Endothelial cell of umbilical vein (primary cell): Measurements from ENCODE around the gene CABLES1. TPM values are rescaled to one million over a fixed set of nuclear protein-coding genes. Genes with fewer than 3 reads are reported as not detected.

Experiments
- BruUV-seq: library from RNA; stranded (reverse); fragments of 400-500 nt; replicated peaks from 2 replicates; lab custom pipeline; 2021; lab: Mats Ljungman, UMichigan
- CTCF ChIA-PET: fragments of 300-600, 350-600 bp; sonication (Branson Sonifier 250); formaldehyde crosslinking; loops from one replicate; lab custom pipeline; 2021; ENCODE audit warnings: antibody characterized with exemption, inconsistent platforms; lab: Charles Lee
- POLR2A ChIA-PET: fragments of 300-600, 350-600 bp; sonication (Branson Sonifier 250); formaldehyde crosslinking; loops from one replicate; lab custom pipeline; 2021; ENCODE audit warnings: antibody characterized with exemption, inconsistent platforms; lab: Charles Lee
- DNase-seq: peaks from one replicate; pipeline ENCODE4 v3.0.0-alpha.2; 2011; ENCODE audit warnings: low read depth, low spot score
- FAIRE-seq: peaks from 2 replicates; lab custom pipeline; 2011; peaks lifted over from hg19 to GRCh38; lab: Jason Lieb, UNC
- H2AFZ ChIP-seq: 2 replicates; pipeline ENCODE4 v1.6.0; 2012; ENCODE audit warnings: low read depth, low read length, control low read depth, inconsistent platforms
- H3K27ac ChIP-seq: 2 replicates; pipeline ENCODE4 v1.5.1; 2011; ENCODE audit warnings: low read depth, mild to moderate bottlenecking, control low read depth, low read length, moderate library complexity; ENCODE audit not compliant: insufficient read depth
- H3K27me3 ChIP-seq, 2 experiments: 2 replicates each; pipeline versions ENCODE4 v1.6.0 to v1.6.1; 2011; ENCODE audit warnings: low read length in 2 of 2, mixed read lengths in 1 of 2; ENCODE audit not compliant: control insufficient read depth in 2 of 2, insufficient read depth in 2 of 2
- H3K36me3 ChIP-seq, 2 experiments: 2 replicates in 1 of 2; 3 replicates in 1 of 2; pipeline ENCODE4 v1.5.1; 2011; ENCODE audit warnings: low read length in 2 of 2, mild to moderate bottlenecking in 1 of 2, moderate library complexity in 1 of 2; ENCODE audit not compliant: control insufficient read depth in 2 of 2, insufficient read depth in 2 of 2; ENCODE audit errors: extremely low read depth in 1 of 2
- H3K4me1 ChIP-seq: 3 replicates; pipeline ENCODE4 v1.5.1; 2011; ENCODE audit warnings: mild to moderate bottlenecking, low read length; ENCODE audit not compliant: control insufficient read depth, insufficient read depth; ENCODE audit errors: extremely low read depth
- H3K4me2 ChIP-seq: 2 replicates; pipeline ENCODE4 v1.6.1; 2011; ENCODE audit warnings: low read length, control low read depth, mixed read lengths; ENCODE audit not compliant: insufficient read depth
- H3K4me3 ChIP-seq, 3 experiments: fragments of 200-600 bp in 1 of 3; sonication (generic), shearing (Covaris generic) in 1 of 3; replicated peaks in 1 of 3; 2 replicates each; pipeline ENCODE4 v1.5.1; 2011 to 2016; ENCODE audit warnings: control low read depth in 3 of 3, low read length in 3 of 3, mild to moderate bottlenecking in 2 of 3, inconsistent platforms in 1 of 3, low read depth in 1 of 3, moderate library complexity in 1 of 3; ENCODE audit not compliant: insufficient read depth in 1 of 3
- H3K79me2 ChIP-seq: 2 replicates; pipeline ENCODE4 v1.6.0; 2012; ENCODE audit warnings: low read length, inconsistent platforms; ENCODE audit not compliant: control insufficient read depth, insufficient read depth
- H3K9ac ChIP-seq: replicated peaks from 2 replicates; pipeline ENCODE3; 2011; ENCODE audit warnings: low read length, control low read depth; ENCODE audit not compliant: insufficient read depth; ENCODE audit errors: extremely low read depth
- H3K9me1 ChIP-seq: replicated peaks from 3 replicates; pipeline ENCODE4 v1.6.0; 2011; ENCODE audit warnings: mild to moderate bottlenecking, low read length; ENCODE audit not compliant: control insufficient read depth, insufficient read depth; ENCODE audit errors: extremely low read depth
- H3K9me3 ChIP-seq: replicated peaks from 2 replicates; pipeline ENCODE4 v1.5.1; 2012; ENCODE audit warnings: low read length, inconsistent platforms; ENCODE audit not compliant: control insufficient read depth, insufficient read depth
- H4K20me1 ChIP-seq: replicated peaks from 2 replicates; pipeline ENCODE3; 2011; ENCODE audit warnings: mild to moderate bottlenecking, low read length; ENCODE audit not compliant: control insufficient read depth, insufficient read depth; ENCODE audit errors: extremely low read depth
- CTCF ChIP-seq, 2 donors: IDR thresholded peaks; 1 replicate in 1 of 2; 2 replicates in 1 of 2; pipeline ENCODE4 v1.5.1; 2011; ENCODE audit warnings: low read length in 2 of 2, mild to moderate bottlenecking in 2 of 2, moderate library complexity in 2 of 2, control low read depth in 1 of 2, inconsistent platforms in 1 of 2, low read depth in 1 of 2; ENCODE audit not compliant: insufficient read depth in 1 of 2; ENCODE audit errors: extremely low read depth in 1 of 2
- EZH2 ChIP-seq: IDR thresholded peaks from 2 replicates; pipeline ENCODE4 v1.6.1; 2012; ENCODE audit warnings: borderline replicate concordance, low read depth, mild to moderate bottlenecking, moderate library complexity, low read length, inconsistent platforms; ENCODE audit not compliant: severe bottlenecking
- FOS ChIP-seq: IDR thresholded peaks from 2 replicates; pipeline ENCODE4 v1.6.1; 2011; ENCODE audit warnings: mild to moderate bottlenecking, low read length, moderate library complexity, borderline replicate concordance; ENCODE audit not compliant: insufficient read depth
- GATA2 ChIP-seq: IDR thresholded peaks from 2 replicates; pipeline ENCODE4 v1.7.0; 2011; ENCODE audit warnings: low read depth, mild to moderate bottlenecking, moderate library complexity, mixed read lengths, low read length; ENCODE audit not compliant: insufficient read length, insufficient read depth
- JUN ChIP-seq: IDR thresholded peaks from 2 replicates; pipeline ENCODE4 v1.6.1; 2011; ENCODE audit warnings: borderline replicate concordance, low read depth; ENCODE audit not compliant: insufficient read length, insufficient read depth
- MAX ChIP-seq: IDR thresholded peaks from 2 replicates; pipeline ENCODE4 v1.6.1; 2011; ENCODE audit not compliant: insufficient read depth, insufficient read length
- MYC ChIP-seq: IDR thresholded peaks from one replicate; pipeline ENCODE4 v1.6.1; 2011; ENCODE audit warnings: mild to moderate bottlenecking, low read depth, low read length
- POLR2A ChIP-seq: IDR thresholded peaks from 2 replicates; pipeline ENCODE4 v1.6.1; 2012; ENCODE audit warnings: low read depth, mild to moderate bottlenecking, control low read depth, low read length
- POLR2AphosphoS5 ChIP-seq: IDR thresholded peaks from 2 replicates; pipeline ENCODE4 v1.6.1; 2012; ENCODE audit warnings: low read depth, mild to moderate bottlenecking, control low read depth, low read length, moderate library complexity; ENCODE audit not compliant: insufficient read depth
- dilution Hi-C: fragments of 300-500 bp; cut with MboI; formaldehyde crosslinking; loops from one replicate; pipeline ENCODE4 v1.15.0; 2019; ENCODE audit warnings: low sequenced_read_pairs; ENCODE audit not compliant: extremely low pct_ligation_motif_present
- intact Hi-C: fragments of 100-400 bp; cut with micrococcal nuclease; formaldehyde crosslinking; loops from one replicate; pipeline ENCODE4 v1.10.0; 2022
- polyA plus RNA-seq, 4 experiments: library from polyadenylated mRNA; depleted of rRNA in 3 of 4; stranded (reverse) in 3 of 4; unstranded in 1 of 4; fragments of >200 nt; gene quantifications; 2 replicates each; pipeline versions ENCODE4 v1.2.1 to v1.2.3, GENCODE V29; 2011 to 2012; ENCODE audit warnings: missing spikeins in 1 of 4
- total RNA-seq: library from RNA; stranded (reverse); gene quantifications from 2 replicates; pipeline ENCODE4 v1.2.3, GENCODE V29; 2021

Gene CABLES1
- total and polyA plus RNA-seq, 2 donors (not counting 3 experiments of a cell fraction or from before 2014, with no cell fraction given), result 40.2 to 71.1 TPM

GRCh38 chr18:23094411-23095190, 40.7 kb upstream of the CABLES1 start:
- DNase-seq (no peak), FAIRE-seq (no peak)
- Histone ChIP-seq H3K27ac (no peak overlapping the region), H3K4me3 (no peak overlapping the region), H3K9me1 (no peaks in the 10 kb centered on the region), H3K79me2 (no peaks in the 10 kb centered on the region), H3K36me3 (no peaks in the 10 kb centered on the region), H3K9me3 (no peaks in the 10 kb centered on the region), H4K20me1 (no peaks in the 10 kb centered on the region), H3K27me3 (no peaks in the 10 kb centered on the region), H3K4me2 (no peak overlapping the region), H3K4me1 (peaks cover 3% of the 10 kb centered on the region), H2AFZ (no peak overlapping the region), H3K9ac (no peak overlapping the region)
- dilution Hi-C loops, result no loop called here
- TF ChIP-seq MYC, result no peak
- no peak for TF ChIP-seq GATA2
- no peak for TF ChIP-seq EZH2
- no peak for TF ChIP-seq POLR2A
- no peak for TF ChIP-seq POLR2AphosphoS5
- TF ChIP-seq JUN, result no peak
- no peak for TF ChIP-seq CTCF (IDR thresholded peaks at IDR 0.05; ENCODE audit: extremely low read depth in 1 of 2, insufficient read depth in 1 of 2, low read depth in 1 of 2, low read length in 2 of 2)
- no peak for TF ChIP-seq FOS
- no peak for TF ChIP-seq MAX
- intact Hi-C loops, result no loop called here
- CTCF ChIA-PET, result interaction anchor here (2.0 kb wide), 1 partner anchor 35 kb away, joined by 5 read pairs; no protein-coding TSS in a partner anchor
- POLR2A ChIA-PET, result no interaction called here
- no TSS peak for BruUV-seq
